Femur (tissue), 1 donor: Measurements from ENCODE around the gene ROR2.
"Not testable (repeated sequence)": the region's sequence is repeated elsewhere in the genome, so short reads cannot be mapped to it uniquely, and the experiment has no call there.

Experiments
- DNase-seq: peaks from one replicate; pipeline ENCODE4 v3.0.0-alpha.2; 2017

The ROR2 gene

GRCh38 chr9:91555132-91555531 lies 394.9 kb downstream of the ROR2 start:
- no peak for DNase-seq

DNA sequence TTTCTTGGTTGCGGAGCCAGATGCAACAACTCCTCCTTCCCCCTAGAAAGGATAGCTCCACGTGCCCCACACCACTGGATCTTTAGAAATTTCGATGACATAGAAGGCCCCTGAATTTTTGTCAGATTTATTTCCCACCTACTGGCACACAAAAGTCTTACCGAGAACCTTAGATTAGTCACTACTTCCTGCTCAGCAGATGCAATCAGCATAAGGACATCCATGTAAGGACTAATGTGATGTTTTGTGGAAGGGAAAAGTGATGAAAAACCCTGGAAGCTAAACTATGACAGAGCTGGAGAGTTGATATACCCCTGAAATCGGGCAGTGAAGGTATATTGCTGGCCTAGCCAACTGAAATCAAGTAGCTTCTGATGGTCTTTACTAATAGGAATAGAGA lies 400.9 kb downstream of the ROR2 start:
- DNase-seq, result no peak

- DNase-seq, result no peak
Measured at GRCh38 chr9:91547081-91547480, 402.9 kb downstream of the ROR2 start.

DNA sequence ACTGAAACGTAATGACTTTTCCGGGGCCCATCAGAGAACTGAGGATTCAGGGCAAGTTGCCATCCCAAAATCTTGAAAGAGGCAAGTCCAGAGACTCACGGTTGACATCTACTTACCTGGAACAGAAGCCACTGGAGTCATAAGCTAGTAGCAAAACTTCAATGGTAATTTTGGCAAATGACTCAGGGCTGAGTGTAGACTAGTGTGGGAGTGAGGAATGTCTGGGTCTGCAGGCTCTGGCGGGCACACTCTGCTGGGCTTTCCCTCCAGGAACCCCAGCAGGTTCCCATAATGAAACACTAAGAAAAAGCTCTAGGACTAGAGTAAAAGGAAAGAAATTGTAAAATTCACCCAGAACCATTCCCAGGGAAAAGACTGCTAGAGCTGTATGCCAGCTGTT lies 403.5 kb downstream of the ROR2 start:
- no peak for DNase-seq

DNA sequence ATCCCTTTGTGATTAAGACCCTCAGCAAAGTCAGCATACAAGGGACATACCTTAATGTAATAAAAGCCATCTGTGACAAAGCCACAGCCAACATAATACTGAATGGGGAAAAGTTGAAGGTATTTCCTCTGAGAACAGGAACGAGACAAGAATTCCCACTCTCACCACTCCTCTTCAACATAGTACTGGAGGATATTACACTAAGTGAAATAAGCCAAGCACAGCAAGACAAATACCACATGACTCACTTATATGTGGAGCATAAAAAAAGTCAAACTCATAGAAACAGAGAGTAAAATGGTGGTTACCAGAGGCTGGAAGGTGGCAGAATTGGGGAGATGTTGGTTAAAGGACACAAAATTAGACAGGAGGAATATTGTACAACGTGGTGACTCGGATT lies 408.3 kb downstream of the ROR2 start:
- no peak for DNase-seq

- not testable (repeated sequence) for DNase-seq
Measured at GRCh38 chr9:91540506-91540905, 409.5 kb downstream of the ROR2 start.

DNA sequence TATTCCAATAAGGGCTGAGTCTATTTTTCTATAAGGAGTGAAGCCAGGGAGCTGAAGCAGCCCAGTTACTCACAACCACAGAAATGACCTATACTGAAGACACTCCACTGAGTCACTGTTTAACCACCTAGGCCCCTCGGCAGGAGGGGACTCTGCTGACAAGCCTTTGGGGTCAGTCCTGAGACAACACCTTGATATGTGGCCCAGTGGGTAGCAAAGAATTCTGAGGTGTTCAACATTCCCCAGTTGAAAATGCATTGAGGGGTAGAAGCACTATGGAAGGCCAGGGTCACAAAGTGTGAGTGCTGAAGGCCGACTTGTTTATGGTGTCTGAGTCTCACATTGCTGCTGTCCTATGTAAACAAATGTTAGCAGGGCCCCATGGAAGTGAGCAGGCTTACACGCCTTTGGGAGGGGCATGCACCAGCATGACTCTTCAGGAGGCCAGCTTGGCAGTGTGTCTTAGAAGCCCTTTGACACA lies 413.8 kb downstream of the ROR2 start:
- no peak for DNase-seq

DNA sequence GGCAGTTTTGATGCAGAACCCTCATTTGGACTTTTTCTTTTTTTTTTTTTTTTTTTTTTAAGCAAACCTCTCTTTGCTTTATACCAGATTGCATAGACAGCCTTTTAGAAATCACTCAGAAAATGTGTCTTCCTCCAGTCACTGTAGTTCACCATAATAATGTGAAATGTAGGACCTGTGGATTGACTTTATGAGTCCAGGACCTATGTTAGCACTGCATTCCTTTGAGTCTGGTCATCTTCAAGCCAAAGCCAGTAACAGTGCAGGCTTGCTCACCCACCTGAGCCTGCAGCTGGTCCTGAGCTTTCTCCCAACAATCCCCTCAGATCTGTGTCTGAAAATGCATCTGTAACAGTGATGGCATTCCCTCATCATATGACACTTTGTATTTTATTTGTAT lies 415.7 kb downstream of the ROR2 start:
- DNase-seq, result no peak

GRCh38 chr9:91533382-91533781 lies 416.6 kb downstream of the ROR2 start:
- DNase-seq, result no peak

DNA sequence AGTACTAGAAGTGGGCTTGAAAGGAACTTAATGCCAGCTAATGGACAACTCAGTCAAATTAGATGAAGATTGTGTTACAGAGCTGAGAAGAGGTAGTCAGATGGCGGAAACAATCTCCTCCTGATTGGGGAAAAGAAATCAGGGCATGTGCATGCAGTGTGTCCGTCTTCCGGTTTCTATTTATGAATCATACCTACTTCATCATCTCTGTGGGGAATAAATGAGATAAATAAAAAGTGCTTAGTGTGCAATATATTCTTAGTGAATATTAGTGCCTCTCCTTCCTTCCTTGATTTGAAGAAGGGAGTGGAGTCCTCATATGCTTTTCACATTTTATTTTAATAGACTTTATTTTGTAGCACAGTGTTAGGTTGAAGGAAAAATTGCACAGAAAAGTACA lies 417.7 kb downstream of the ROR2 start:
- DNase-seq, result no peak

DNA sequence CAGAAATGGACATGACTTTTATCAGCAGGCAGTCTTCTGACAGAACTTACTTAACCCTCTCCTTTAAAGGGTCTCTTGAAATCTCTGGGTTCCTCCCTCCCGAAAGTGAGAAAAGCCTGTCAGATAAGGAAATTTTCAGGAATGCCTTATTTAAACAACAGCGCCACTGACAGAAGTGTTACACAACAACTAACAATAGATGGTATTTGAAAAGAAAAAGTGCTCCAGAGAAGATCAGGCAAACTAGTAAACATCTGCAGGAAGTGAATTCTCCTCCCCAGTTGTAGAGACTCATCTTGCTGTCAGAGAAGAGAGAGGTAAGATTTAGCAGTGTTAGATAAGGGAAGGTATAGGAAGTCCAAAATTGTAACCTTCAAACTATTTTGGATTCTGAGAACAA lies 419.2 kb downstream of the ROR2 start:
- no peak for DNase-seq

DNA sequence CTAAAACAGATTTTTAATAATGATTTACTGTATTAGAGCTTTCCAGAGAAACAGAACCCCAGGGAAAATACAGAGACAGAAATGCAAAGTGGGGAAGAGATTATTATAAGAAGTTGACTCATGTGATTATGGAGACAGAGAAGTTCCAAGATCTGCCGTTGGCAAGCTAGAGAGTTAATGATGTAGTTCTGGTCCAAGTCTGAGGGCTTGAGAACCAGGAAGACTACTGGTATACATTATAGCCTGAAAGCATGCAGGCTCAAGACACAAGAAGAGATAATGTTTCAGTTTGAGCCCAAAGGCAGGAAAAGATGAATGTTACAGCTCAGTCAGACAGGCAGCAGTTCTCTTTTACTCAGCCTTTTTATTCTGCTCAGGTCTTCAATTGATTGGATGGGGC lies 427.5 kb downstream of the ROR2 start:
- DNase-seq, result peak; percentile 60

DNA sequence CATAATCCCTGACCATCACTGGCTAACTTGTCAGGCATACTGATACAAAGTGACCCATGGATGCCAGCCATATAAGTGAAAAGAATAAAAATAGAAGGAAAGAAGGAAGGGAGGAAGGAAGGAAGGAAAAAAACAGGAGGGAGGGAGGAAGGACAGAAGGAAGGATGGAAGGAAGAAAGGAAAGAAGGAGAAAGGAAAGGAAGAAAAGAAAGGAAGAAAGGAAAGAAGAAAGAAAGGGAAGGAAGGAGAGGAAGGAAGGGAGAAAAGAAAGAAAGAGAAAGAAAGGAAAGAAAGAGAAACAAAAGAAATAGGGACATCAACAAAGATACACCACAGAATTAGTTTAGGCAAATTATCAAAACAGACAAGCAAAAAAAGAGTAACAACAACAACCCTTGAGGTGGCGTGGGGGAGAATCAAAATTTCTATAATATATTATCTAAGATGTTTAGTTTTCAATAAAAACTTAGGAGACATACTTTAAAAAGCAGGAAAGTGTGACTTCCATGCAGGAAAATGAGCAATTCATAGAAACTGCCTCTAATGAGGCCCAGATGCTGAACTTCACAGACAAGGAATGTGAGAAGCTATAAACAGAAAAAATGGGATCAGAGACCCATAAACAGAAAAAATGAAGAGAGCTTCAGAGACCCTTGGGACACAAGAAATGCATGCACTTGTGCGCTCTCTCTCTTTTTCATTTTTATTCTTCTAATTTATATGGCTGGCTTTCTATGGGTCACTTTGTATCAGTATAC lies 430.3 kb downstream of the ROR2 start:
- no peak for DNase-seq

DNA sequence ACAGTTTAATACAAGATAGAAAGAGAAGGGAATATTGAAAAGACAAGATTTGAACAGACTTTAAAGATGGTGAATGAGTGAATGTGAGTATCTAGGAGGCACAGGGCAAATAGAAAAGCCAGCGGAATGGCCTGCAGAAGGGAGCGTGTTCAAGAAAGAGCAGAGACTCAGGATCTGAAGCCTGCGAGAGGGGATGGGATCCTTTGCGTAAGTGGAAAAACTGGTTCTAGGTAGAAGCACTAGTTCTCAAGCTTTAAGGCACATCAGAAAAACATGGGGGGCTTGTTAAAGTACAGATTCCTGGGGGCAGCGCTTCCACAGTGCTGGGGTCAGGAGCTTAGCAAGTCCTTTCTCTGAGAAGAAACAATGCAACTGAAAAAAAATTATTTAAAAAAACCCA lies 431.6 kb downstream of the ROR2 start:
- no peak for DNase-seq

DNA sequence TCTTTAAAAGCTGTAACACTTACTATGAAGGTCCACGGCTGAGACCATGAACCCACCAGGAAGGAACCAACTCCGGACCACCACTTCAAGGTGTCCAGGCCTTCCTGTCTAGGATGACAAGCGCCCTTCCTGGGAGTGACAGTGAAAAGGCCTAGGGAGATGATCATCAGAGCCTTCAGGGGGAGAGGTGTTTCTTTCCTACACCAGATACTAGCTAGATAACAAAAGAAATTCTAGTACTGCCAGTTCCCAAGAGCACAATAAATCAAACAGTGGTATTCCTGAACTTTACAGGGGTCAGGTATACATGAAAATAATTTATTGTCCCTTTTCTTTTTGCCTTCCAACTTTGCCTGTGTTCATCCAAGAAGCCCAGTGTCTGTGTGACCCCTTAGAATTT lies 432.2 kb downstream of the ROR2 start:
- DNase-seq, result no peak

DNA sequence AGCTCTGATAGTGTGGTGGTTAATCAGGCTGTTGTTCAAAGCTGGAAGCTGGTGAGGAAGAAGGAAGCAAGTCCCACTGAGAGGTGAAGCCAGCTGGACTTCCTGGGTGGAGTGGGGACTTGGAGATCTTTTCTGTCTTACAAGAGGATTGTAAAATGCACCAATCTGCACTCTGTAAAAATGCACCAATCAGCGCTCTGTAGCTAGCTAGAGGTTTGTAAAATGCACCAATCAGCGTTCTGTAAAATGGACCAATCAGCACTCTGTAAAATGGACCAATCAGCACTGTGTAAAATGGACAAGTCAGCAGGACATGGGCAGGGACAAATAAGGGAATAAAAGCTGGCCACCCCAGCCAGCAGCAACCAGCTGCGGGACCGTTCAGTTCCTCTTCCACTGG lies 432.7 kb downstream of the ROR2 start:
- not testable (repeated sequence) for DNase-seq

DNA sequence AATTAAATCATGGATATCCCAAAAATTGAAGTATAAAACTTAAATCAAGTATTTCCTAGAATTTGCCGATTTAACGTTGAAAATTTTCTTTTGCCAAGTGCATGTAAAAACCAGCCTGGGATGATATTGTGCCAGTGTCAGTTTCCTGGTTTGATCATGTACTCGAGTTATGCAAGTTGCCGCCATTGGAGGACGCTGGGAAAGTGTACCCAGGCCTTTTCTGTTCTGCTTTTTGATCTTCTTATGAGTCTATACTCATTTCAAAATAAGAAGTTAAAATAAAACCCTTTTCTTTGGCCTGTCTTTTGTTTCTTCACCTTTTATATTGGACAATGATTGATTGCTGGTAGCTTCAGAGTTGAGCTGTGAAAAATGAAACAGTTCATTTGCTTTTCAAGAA lies 433.3 kb downstream of the ROR2 start:
- no peak for DNase-seq

DNA sequence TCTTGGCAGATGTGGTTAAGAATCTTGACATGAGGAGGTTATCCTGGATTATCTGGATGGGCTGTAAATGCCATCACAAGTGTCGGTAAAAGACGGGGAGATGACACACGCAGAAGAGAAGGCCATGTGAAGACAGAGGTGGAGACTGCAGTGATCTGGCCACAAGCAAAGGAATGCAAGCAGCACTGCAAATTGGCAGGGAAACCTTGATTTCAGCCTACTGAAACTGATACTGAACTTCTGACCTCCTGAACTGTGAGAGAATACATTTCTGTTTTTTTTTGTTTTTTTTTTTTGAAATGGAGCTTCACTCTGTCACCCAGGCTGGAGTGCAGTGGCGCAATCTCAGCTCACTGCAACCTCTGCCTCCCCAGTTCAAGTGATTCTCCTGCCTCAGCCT lies 433.9 kb downstream of the ROR2 start:
- no peak for DNase-seq

GRCh38 chr9:91515074-91515687 lies 434.8 kb downstream of the ROR2 start:
- no peak for DNase-seq
